T-helper 1 cell (primary cell): ENCODE data around the gene KRT4.
"Not testable (repeated sequence)": the region's sequence is repeated elsewhere in the genome, so short reads cannot be mapped to it uniquely, and the experiment has no call there.

Experiments used
- DNase-seq, 5 donors: peaks; one replicate each; pipeline ENCODE4 v3.0.0-alpha.2; 2012 to 2020

The KRT4 gene

DNA sequence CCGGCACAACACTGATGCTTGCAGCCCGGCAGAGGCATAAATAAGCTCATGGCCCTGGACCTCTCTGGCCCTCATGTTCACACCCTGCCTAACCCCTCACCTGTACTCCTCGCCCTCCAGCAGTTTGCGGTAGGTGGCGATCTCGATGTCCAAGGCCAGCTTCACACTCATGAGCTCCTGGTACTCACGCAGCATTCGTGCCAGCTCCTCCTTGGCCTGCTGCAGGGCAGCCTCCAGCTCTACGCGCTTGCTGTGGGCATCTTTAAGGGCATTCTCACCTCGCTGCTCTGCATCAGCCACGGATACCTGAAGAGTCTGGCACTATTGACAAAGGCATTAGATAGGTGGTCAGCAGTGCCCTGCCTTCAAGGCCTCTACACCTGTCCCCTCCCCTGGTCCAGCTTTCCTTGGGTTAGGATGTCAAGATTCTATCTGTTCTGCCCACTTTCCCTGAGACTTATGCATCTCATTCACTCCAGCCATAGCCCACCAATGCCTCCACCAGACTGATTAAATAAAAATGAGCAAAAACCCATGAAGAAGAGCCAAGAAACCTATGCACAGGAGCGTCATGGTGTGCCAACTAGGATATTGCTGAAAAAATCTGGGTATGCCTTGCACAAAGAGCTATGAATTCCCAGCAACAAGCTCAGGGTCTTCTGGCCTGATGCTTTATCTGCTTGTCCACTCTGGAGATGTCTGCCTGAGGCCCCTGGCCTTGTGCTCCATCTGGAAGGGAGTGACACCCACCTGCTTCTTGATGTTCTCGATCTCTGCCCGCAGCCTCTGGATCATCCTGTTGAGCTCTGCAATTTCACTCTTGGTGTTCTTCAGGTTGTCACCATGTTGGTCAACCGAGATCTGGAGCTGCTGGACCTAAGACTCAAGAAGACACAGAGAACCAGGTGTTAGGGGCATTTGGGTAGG is 6.1 kb downstream of the KRT4 start:
- no peak for DNase-seq

DNA sequence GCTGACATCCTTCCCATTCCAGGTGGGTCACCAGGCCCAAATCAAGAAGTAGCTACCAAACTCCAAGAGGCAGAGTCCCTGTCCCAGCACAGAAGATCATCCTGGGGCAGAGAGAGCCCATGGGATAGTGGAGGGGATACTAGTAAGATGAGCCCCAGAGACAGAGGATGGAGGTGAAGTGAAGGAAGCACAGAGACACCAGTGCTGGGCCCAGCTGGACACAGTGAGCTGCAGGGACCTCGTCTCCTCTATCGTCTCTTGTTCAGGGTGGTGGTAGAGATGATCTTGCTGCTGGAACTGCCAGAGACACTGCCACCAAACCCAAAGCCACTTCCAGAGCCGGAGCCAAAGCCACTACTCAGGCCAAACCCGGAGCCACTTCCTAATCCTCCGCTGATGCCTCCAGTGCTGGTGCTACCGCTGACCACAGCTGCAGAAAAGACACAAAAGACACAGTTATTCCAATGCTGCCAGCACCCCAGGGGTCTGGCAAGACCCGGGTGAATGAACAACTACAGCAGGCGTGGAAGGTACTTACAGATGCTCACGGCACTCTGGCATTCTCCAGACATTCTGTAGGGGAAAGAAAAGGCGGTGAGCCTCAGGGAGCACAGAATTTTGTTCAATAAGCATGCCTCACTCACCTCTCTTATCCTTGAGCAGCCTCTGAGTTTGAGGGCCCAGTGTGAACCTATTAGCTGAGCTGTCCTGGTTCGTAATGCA is 6.9 kb downstream of the KRT4 start:
- no peak for DNase-seq

DNA sequence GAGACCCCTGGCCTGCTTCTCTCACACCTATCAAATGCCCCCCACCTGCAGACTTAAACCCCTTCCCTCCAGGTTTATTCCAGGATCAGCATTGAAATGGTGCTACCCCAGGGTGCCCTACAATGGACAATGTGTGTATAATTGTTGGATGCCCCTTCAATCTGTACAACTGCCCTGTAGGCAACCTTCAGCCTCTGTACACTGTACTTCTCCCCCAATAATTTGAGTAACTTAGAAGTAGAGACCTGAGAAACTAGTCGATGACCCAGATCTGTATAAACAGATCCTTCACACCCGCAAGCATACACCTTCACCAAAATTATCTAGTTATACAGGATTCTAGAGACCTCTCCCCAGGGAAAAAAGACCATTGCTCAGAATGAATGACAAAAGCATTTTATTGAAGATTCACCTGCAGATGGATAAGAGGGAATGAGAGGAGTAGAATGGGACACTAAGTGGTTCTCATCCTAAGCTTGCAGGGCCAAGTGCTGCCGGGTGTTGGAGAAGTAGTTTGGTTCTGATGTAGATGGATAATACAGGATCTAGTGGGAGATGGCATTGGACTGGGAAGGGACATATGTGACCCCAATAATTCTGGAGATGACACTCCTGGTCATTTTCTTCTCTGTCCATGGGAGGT is 7.6 kb downstream of the KRT4 start:
- DNase-seq = no peak

DNA sequence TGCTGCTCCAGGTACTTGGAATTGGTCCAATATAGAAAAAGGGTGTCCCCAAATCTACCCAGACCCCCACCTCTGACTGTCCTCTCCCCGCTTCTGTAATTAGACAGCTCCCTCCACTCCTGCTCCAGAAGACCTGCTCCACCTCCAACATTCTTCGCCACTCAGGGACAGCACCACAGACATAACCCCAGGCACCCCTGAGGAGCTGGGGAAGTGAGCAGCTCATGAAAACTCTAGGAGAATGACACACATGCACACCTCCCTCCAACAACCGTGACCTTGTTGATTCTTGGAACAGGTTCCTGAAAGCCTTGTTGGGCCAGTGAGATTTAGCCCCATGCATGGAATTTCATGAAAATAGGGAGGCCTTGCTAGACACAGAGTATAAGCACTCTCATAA is 8.2 kb downstream of the KRT4 start:
- no peak for DNase-seq

DNA sequence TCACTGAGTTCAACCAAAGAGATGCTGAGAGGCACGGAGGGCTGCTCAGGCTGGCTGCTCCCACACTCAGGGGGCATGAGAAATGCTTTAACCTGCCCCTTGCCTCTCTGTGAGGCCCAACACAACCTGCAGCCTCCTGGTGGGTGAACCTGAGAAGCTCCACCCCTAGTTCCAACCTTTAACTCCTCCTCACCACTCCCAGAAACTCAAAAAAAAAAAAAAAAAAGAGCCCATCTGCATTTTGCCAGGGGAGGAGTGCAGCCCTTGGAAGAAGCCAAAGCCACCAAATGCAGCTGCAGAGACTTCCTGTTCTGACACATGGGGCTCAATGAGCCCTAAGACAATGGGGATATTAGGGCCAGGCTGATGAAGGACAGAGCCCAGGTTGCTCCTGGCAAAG is 8.9 kb downstream of the KRT4 start:
- DNase-seq = no peak

DNA sequence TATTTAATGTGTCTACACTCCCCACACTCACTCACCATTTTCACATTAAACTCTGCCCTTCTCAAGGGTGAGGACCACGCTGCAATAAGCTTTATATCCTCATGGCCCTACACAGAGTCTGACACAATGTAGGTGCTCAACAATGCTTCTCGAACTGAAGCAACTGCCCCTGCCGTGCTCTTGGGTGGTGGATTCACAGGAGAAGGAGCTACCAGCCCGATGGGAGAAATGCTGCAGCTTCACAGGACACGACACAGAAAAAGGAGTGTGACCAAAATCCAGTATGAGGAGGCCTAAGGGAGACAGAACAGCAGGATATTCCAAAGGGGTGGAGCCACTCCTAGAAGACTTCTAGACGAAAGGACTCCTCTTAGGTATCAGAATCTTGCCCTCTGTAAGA is 11.5 kb downstream of the KRT4 start:
- no peak for DNase-seq

DNA sequence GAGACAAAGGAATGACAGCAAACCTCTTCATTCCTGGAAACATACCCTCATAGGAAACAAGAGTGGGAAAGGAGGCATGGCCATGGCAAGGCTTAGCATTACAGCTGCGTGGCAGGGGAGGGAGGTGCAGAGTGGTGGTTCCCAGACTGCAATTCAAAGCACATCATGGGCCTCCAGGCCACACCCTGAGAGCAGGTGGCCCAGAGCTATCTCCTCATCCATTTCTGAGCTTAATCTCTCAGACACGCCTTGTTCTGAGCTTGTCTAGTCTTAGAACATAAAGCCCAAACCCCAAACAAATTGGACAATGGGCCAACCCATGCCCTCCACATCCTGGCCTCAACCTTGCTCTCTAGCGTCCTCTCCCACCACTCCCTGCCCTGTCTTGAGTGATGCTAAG is 12.1 kb downstream of the KRT4 start:
- no peak for DNase-seq

DNA sequence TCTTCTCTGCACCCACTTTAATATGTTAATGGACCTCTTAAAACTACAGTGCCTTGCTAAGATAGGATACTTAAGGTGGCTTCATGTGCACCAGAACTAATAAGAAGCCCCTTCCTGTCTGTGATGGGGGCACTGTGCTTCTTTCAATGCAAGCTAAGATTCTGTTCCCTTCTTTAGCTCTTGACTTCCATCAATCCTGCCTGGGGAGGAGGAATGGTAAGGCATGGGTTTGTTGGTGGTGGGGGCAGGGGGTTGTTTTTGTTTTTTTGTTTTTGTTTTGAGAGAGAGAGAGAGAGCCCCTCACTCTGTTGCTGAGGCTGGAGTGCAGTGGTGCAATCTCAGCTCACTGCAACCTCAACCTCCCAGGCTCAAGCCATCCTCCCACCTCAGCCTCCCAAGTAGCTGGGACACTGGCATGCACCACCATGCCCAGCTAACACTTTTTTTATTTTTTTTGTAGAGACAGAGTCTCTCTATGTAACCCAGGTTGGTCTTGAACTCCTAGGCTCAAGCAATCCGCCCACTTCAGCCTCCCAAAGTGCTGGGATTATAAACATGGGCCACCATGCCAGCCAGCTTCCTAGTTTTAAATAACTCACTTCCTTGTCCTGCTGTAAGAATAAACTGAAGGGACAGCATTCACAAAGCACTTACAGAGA is 13.5 kb downstream of the KRT4 start:
- no peak for DNase-seq

DNA sequence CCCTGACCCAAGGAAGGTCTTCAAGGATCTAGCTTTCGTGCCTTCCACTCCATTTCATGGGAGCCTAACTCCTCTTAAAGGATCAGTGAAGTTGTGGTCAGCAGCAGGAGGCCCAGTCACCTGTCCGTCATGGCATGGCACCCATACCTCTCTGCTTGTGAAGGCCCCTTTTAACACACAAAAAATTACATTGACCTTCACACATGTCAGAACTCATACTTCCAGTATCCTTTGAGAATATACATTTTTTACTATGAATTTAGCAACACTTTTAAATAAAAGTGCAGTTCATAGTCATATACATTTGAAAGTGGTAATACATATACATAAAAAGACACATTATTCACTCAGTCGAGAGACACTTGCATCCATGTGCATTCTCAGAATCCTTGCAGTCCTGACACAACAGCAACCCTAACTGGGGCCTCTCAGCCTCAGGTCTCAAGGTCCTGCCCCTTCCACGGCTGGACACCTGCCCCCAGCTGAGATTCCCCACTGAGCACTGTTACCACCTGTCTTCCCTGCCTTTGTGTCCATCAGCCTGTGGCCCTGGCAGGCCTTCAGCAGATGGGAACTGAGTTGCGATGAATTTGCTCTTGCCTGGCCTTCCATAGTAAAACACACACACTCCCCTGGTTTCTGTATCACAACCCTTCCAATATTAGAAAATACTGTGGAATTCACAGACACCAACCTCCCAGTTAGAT is 14.3 kb downstream of the KRT4 start:
- DNase-seq = no peak

DNA sequence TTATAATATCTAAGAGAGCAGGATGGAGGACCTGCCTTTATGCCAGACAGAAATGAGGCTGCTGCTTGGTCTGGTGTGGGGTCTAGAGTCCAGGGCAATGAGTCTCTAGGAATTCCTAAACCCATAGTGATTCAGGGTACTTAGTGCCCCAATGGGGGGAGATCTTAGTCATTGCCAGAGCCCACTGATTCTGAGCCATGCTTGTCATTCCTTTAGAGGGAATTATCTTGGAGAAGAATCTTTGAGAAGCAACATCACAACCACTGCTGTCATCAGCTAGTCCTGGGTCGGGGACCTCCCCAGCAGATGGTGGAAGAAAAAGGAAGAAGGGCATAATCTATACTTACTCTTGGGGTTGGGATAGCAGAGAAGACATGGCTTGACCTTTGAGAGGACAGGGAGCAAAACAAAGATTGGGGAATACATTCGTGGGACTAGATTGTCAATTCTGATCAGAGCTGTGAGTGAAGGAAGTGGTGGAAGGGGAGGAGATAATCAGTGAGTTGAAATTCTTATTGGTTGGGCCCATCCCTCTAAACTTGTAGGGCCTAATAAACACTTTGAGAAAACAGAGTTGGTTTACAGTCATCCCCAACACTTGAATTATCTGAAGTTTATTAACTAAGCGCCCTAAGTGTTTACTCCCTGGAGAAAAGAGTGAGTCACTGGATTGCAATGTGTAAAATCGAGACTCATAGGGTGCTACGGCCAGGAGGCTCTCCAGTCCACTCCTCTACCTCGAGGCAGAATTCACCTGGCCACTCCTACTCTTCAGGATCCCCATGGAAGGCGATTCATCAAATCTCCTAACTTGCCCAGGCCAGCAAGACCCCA is 15.0 kb downstream of the KRT4 start:
- DNase-seq = no peak

DNA sequence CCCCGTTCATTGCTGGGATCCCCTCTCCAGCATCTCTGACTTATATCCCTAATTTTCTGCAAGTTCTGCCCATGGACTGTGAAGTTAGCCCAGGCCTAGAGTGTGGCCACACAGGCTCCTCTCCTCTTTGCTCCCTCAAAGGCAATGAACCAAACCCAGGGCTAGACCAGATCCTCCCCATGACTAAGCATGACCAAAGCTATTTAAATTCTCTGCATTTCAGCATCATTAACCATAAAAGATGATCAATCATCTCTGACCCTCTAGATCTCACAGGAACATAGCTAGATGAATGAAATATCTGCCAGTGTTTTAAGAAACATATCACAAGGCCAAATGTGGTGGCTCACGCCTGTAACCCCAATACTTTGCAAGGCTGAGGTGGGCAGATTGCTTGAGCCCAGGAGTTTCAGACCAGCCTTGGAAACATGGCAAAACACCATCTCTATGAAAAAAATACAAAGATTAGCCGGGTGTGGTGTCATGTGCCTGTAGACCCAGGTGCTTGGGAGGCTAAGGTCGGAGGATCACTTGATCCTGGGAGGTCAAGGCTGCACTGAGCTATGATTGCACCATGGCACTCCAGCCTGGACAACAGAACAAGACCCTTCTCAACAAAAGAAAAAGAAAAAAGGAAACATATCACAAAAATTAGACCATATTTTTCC is 15.8 kb downstream of the KRT4 start:
- DNase-seq = no peak

DNA sequence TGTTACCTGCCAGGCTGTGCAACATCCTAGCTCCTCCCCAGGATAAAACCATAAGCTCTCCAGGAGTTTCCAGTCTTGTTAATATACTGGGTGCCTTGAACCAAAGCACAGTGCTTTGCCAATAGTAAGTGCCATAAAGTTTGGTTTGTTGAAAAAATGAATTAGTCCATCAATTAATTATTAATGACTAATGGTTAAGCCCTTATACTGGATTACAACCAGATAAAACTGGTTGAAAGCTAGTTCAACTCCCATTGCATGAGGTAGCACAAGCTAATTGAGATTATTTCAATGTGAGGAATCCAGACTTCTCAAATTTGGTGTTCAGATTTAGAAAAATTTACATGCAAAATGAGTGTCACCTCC is 16.4 kb downstream of the KRT4 start:
- DNase-seq = no peak

DNA sequence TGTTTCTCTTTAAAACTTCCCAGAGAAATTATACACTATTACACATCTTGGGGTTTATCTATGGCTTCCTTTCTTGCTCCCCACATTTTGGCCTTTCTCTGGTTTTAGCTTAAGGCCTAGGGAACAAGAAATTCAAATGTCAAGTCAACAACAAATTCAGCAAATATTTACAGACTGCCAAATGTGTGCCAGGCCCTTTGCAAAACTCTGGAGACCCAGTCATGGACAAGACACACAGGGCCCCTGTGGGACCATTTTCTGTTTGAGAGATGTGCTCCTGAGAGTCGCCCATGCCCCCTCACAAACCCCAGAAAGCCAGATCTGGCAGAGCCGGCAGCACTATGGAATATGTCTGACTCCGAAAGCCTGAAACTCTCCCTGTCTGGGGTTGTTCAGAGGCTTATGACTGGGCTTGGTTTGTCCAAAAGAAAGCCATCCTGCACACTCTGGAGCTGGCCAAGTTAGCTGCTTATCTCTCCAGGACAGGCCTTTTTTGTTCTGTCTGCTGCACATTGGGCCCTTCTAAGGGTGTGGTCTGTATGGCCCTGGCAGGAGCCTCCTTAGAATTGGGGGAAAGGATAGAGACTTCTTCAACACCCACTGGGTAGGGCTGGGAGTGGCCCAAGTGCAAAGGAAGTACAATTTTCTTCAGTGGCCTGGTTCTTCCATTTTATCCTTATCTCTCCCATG is 16.9 kb downstream of the KRT4 start:
- DNase-seq = no peak

DNA sequence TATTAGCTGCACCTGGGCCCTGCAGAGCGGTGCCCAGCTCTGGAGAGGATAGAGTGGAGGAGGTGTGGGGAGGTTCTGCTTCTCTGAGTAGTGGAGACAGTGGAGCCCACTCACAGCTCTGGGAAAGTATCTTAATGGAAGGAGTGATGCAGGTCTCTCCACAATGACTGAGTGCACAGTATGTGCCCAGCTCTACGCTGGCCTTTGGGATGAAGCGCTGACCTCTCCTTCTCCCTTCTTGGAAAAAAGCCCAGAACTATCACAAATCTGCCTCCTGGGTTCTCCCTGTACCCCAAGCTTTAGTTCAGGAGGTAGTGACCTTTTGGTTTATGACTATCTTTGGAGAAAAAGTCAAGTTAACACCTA is 17.5 kb downstream of the KRT4 start:
- DNase-seq = no peak

DNA sequence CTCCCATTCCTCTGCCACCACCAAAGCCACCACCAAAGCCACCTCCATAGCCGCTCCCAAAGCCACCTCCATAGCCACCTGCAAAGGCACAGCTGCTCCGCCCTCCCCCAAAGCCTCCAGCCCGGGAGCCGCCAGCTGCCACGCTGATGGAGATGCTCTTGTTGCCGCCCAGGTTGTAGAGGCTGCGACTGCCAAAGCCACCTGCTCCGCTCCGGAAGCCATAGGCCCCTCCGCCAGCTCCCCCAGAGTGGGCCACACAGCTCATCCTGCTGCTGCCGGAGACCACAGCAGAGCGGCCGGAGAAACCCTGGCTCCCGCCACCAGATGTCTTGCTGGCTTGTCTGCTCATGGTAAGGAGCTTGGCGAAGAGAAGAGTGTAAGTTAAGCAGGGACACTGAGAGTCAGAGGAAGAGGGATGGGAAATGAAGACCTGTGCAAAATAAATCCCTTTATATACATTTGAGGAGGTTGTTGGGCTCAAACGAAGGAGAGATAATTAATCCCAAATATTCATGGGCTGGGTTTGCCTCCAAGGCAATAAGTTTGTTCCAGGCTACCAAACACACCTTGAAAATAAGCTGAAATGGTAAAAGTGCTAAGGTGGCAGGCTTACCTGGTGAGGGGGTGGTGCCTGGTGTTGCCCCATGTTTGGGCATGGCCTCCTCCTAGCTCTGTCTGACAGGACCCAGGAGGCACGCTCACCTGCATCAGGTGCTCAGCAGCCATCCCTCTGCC is 18.1 kb downstream of the KRT4 start, which contains the start of gene KRT3:
Gene KRT3, minus strand, starts transcription at position 424 of the 735 bp plus-strand sequence. Its CDS starts 75 bp downstream, at position 349.
- no peak for DNase-seq

DNA sequence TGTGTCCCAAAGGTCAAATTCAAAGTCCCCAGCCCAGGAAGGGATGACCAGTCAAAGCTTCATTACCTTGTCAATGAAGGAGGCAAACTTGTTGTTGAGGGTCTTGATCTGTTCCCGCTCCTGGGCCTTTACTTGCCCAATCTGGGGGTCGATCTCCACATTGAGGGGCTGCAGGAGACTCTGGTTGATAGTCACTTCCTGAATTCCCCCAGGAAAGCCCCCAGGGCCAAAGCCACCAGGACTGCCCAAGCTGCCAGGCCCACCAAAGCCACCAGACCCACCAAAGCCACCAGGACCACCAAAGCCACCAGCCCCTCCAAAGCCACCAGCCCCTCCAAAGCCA is 18.6 kb downstream of the KRT4 start:
- not testable (repeated sequence) for DNase-seq

DNA sequence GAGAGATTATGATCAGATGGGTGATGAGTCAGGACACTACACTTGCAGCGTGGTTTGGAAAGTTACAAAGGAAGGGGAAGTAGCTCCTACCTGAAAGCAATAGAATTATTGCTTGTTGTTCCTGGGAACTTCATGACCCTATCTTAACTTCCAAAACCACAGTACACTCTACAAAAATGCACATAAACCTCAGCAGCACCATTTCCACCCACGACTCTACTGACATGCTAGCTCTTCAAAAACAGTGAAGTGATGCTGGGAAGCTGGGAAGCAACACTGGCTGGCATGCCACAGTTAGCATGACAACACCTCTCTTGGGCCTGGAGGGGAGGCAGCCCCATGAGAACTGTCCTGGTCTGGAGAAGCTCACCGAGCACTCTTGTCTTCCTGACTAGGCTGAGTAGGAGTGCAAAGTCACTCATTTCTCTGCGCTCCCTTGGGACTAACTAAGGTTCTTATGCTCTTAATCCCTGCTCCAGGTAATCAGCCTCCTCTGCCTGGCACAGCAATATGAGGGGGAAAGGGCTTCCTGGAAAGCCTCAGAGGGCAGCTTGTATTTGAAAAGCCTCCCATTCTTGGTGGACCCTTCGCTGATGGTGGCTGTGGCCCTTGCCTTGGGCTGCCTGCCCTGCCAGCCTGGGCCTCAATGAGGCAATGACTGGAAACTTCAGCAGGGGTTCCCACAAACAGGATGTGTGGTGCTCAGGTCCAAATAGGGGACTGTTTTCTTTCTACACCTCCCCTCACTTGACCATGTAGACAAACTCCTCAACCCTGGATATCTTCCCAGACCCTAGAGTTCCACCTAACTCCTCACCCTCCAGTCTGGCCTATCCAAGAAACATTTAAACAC is 19.2 kb downstream of the KRT4 start:
- no peak for DNase-seq

DNA sequence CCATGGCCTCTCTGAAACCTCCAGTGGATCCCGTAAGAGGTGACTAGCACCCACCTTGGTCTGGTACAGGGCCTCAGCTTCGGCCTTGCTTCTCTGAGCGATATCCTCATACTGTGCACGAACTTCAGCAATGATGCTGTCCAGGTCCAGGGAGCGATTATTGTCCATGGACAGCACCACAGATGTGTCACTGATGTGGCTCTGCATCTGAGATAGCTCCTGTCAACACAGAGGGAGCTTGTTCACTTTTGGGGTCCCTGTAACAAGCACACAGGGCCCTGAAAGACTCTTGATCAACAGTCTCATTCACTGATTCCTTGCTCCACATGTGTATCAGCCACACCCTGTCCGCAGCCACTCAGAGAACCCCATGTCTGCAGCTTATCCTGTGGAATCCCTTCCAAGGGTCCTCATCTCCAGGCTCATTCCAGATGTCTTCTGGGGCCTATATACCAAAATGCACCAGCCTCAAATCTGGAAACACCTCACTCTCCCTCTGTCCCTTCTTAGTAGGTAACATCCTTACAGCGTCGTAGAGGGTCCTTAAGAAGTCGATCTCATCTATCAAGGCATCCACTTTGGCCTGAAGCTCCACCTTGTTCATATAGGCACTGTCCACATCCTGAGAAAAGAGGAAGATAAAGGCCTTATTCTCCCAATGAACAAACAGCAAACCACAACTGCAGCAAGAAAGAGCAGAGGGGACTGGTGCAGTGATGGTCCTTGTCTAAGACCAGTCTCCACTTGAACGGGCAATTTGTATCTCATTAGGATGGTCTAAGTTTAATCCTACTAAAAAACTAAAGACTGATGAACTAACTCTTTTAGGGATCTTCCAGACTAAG is 21.5 kb downstream of the KRT4 start:
- no peak for DNase-seq
